GM23338 (cell line): ENCODE results near the gene DMAC2L. TPM values are rescaled to one million over a fixed set of nuclear protein-coding genes. Genes with fewer than 3 reads are reported as not detected.

Source experiments
- ATAC-seq: fragments of 200-7000 bp; cut with Tn5 transposase; 3 replicates; pipeline ENCODE4 v1.9.1; 2020
- DNase-seq: peaks from one replicate; pipeline ENCODE4 v3.0.0-alpha.2; 2015; ENCODE audit warnings: low spot score
- H2AFZ ChIP-seq: fragments of 200-600 bp; sonication (generic); 2 replicates; pipeline ENCODE4 v1.8.0; 2016; ENCODE audit warnings: antibody characterized with exemption, mild to moderate bottlenecking, moderate library complexity
- H3F3A ChIP-seq: fragments of 200-600 bp; sonication (generic); replicated peaks from 2 replicates; pipeline ENCODE4 v1.8.0; 2017; ENCODE audit warnings: antibody characterized with exemption, mixed run types, low read depth
- H3K27ac ChIP-seq: fragments of 200-600 bp; sonication (generic); 2 replicates; pipeline ENCODE4 v1.6.1; 2016; ENCODE audit warnings: low read depth
- H3K27me3 ChIP-seq: fragments of 200-600 bp; sonication (generic); 2 replicates; pipeline ENCODE4 v1.8.0; 2016; ENCODE audit warnings: mild to moderate bottlenecking, mixed run types, moderate library complexity; ENCODE audit not compliant: insufficient read depth
- H3K36me3 ChIP-seq: fragments of 200-600 bp; sonication (generic); 2 replicates; pipeline ENCODE4 v1.8.0; 2016; ENCODE audit warnings: mild to moderate bottlenecking; ENCODE audit not compliant: insufficient read depth
- H3K4me1 ChIP-seq: fragments of 200-600 bp; sonication (generic); 2 replicates; pipeline ENCODE4 v1.8.0; 2016; ENCODE audit warnings: mild to moderate bottlenecking, moderate library complexity; ENCODE audit not compliant: insufficient read depth
- H3K4me2 ChIP-seq: fragments of 200-600 bp; sonication (generic); 2 replicates; pipeline ENCODE4 v1.7.1; 2017; ENCODE audit warnings: mixed run types
- H3K4me3 ChIP-seq: fragments of 200-600 bp; sonication (generic); 2 replicates; pipeline ENCODE4 v1.6.1; 2016; ENCODE audit warnings: mixed run types
- H3K79me2 ChIP-seq: fragments of 200-600 bp; sonication (generic); replicated peaks from 2 replicates; pipeline ENCODE4 v1.8.0; 2017; ENCODE audit warnings: mild to moderate bottlenecking; ENCODE audit not compliant: insufficient read depth
- H3K9me2 ChIP-seq: fragments of 200-600 bp; sonication (generic); 2 replicates; pipeline ENCODE4 v1.8.0; 2017; ENCODE audit not compliant: insufficient read depth
- H4K20me1 ChIP-seq: fragments of 200-600 bp; sonication (generic); replicated peaks from 2 replicates; pipeline ENCODE4 v1.8.0; 2017; ENCODE audit warnings: mild to moderate bottlenecking; ENCODE audit not compliant: insufficient read depth
- H3K27ac Mint-ChIP-seq: 2 replicates; pipeline ENCODE4 v1.8.0; 2020; ENCODE audit warnings: inconsistent platforms, mild to moderate bottlenecking, moderate library complexity, mixed read lengths
- H3K27me3 Mint-ChIP-seq: 3 replicates; pipeline ENCODE4 v1.8.0; 2022; ENCODE audit warnings: low read depth, mild to moderate bottlenecking, moderate library complexity, mixed read lengths, inconsistent platforms; ENCODE audit not compliant: insufficient read depth, poor library complexity
- H3K36me3 Mint-ChIP-seq: 3 replicates; pipeline ENCODE4 v1.8.0; 2021; ENCODE audit warnings: low read depth, mild to moderate bottlenecking, inconsistent platforms, moderate library complexity, mixed read lengths
- H3K4me1 Mint-ChIP-seq: 3 replicates; pipeline ENCODE4 v1.8.0; 2020; ENCODE audit warnings: mild to moderate bottlenecking, inconsistent platforms, mixed read lengths
- H3K4me3 Mint-ChIP-seq: 3 replicates; pipeline ENCODE4 v1.8.0; 2021; ENCODE audit warnings: moderate library complexity, mild to moderate bottlenecking, inconsistent platforms, mixed read lengths
- H3K9me3 Mint-ChIP-seq: 3 replicates; pipeline ENCODE4 v1.8.0; 2020; ENCODE audit warnings: moderate library complexity, mild to moderate bottlenecking, inconsistent platforms, mixed read lengths
- EZH2 ChIP-seq: fragments of 200-600 bp; sonication (generic); IDR thresholded peaks from one replicate; pipeline ENCODE4 v1.8.0; 2017; ENCODE audit warnings: antibody characterized with exemption, mild to moderate bottlenecking, low read depth; ENCODE audit not compliant: unreplicated experiment
- POLR2AphosphoS5 ChIP-seq: IDR thresholded peaks from 2 replicates; pipeline ENCODE4 v1.6.1; 2016; ENCODE audit warnings: antibody characterized with exemption, low read depth
- STAT1 ChIP-seq: IDR thresholded peaks from one replicate; pipeline ENCODE4 v1.6.1; 2016; ENCODE audit warnings: antibody characterized with exemption; ENCODE audit not compliant: unreplicated experiment
- ZNF114 ChIP-seq: fragments of 250-450 bp; sonication (Bioruptor Pico); IDR thresholded peaks from 2 replicates; pipeline ENCODE4 v1.5.0; 2020; ENCODE audit warnings: mild to moderate bottlenecking, moderate library complexity
- ZNF331 ChIP-seq: fragments of 250-450 bp; sonication (Bioruptor Pico); IDR thresholded peaks from 2 replicates; pipeline ENCODE4 v1.5.0; 2020; ENCODE audit warnings: low read depth, mild to moderate bottlenecking, moderate library complexity
- polyA plus RNA-seq: library from polyadenylated mRNA; unstranded; fragments of >200 nt; fragmentation: Nextera tagmentation; extraction: Ambion mirVana; gene quantifications from 2 replicates; pipeline ENCODE4 v1.2.1, GENCODE V29; 2016
- total RNA-seq: library from RNA; depleted of rRNA; stranded (reverse); fragments of >200 nt; shearing (Covaris generic); gene quantifications from 2 replicates; pipeline ENCODE4 v1.2.3, GENCODE V29; 2014
- TF ChIP-seq, protein P1 (sequence below): fragments of 250-450 bp; sonication (Bioruptor Pico); IDR thresholded peaks from 2 replicates; pipeline ENCODE4 v1.5.0; 2020; ENCODE audit warnings: mild to moderate bottlenecking, moderate library complexity
- TF ChIP-seq, protein P2 (sequence below): IDR thresholded peaks from one replicate; pipeline ENCODE4 v1.6.1; 2018; ENCODE audit warnings: antibody characterized with exemption; ENCODE audit not compliant: unreplicated experiment
- TF ChIP-seq, protein P3 (sequence below), 2 experiments: fragments of 200-600 bp in 1 of 2; sonication (generic) in 1 of 2; conservative IDR thresholded peaks; 2 replicates each; pipeline versions ENCODE4 v1.5.1 to v1.6.1; 2016 to 2017; ENCODE audit warnings: antibody characterized with exemption in 2 of 2, low read depth in 2 of 2, mild to moderate bottlenecking in 2 of 2, moderate library complexity in 1 of 2

DMAC2L gene
- total and polyA plus RNA-seq, 2 experiments from 2014 or later, result 22.5 to 33.8 TPM

DNA sequence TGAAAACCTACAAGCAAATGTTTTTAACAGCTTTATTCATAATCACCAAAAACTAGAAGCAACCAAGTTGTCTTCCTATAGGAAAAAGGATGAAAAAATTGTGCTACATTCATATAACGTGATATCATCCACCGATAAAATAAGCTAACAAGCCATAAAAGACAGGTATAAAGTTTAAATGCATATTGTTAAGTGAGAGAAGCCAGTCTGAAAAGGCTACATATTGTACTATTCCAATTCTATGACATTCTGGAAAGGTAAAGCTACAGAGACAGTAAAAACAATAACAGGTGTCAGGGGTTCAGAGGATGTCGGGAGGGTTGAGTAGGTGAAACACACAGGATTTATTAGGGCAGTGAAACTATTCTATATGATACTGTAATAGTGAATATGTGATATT, 61.8 kb downstream of the DMAC2L start (continued):
- TF ChIP-seq, protein P1, sequence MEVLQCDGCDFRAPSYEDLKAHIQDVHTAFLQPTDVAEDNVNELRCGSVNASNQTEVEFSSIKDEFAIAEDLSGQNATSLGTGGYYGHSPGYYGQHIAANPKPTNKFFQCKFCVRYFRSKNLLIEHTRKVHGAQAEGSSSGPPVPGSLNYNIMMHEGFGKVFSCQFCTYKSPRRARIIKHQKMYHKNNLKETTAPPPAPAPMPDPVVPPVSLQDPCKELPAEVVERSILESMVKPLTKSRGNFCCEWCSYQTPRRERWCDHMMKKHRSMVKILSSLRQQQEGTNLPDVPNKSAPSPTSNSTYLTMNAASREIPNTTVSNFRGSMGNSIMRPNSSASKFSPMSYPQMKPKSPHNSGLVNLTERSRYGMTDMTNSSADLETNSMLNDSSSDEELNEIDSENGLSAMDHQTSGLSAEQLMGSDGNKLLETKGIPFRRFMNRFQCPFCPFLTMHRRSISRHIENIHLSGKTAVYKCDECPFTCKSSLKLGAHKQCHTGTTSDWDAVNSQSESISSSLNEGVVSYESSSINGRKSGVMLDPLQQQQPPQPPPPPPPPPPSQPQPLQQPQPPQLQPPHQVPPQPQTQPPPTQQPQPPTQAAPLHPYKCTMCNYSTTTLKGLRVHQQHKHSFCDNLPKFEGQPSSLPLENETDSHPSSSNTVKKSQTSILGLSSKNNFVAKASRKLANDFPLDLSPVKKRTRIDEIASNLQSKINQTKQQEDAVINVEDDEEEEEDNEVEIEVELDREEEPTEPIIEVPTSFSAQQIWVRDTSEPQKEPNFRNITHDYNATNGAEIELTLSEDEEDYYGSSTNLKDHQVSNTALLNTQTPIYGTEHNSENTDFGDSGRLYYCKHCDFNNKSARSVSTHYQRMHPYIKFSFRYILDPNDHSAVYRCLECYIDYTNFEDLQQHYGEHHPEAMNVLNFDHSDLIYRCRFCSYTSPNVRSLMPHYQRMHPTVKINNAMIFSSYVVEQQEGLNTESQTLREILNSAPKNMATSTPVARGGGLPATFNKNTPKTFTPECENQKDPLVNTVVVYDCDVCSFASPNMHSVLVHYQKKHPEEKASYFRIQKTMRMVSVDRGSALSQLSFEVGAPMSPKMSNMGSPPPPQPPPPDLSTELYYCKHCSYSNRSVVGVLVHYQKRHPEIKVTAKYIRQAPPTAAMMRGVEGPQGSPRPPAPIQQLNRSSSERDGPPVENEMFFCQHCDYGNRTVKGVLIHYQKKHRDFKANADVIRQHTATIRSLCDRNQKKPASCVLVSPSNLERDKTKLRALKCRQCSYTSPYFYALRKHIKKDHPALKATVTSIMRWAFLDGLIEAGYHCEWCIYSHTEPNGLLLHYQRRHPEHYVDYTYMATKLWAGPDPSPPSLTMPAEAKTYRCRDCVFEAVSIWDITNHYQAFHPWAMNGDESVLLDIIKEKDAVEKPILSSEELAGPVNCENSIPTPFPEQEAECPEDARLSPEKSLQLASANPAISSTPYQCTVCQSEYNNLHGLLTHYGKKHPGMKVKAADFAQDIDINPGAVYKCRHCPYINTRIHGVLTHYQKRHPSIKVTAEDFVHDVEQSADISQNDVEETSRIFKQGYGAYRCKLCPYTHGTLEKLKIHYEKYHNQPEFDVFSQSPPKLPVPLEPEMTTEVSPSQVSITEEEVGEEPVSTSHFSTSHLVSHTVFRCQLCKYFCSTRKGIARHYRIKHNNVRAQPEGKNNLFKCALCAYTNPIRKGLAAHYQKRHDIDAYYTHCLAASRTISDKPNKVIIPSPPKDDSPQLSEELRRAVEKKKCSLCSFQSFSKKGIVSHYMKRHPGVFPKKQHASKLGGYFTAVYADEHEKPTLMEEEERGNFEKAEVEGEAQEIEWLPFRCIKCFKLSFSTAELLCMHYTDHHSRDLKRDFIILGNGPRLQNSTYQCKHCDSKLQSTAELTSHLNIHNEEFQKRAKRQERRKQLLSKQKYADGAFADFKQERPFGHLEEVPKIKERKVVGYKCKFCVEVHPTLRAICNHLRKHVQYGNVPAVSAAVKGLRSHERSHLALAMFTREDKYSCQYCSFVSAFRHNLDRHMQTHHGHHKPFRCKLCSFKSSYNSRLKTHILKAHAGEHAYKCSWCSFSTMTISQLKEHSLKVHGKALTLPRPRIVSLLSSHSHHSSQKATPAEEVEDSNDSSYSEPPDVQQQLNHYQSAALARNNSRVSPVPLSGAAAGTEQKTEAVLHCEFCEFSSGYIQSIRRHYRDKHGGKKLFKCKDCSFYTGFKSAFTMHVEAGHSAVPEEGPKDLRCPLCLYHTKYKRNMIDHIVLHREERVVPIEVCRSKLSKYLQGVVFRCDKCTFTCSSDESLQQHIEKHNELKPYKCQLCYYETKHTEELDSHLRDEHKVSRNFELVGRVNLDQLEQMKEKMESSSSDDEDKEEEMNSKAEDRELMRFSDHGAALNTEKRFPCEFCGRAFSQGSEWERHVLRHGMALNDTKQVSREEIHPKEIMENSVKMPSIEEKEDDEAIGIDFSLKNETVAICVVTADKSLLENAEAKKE (CRISPR knock-in tag), result no peak
- TF ChIP-seq POLR2AphosphoS5, result no peak

DNA sequence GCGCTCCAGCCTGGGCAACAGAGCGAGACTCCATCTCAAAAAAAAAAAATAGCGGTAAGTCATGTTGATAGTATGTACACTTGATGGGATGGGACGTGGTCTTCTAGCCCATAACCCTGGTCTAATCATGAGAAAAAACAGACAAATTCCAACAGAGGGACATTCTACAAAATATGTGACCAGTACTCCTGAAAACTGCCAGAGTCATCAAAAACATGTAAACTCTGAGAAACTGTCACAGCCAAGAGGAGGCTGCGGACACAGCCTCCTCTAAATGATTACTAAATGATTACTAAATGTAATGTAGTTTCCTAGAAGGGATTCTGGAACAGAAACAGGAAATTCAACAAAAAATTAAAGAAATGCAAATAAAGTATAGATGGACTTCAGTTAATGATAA, 63.6 kb downstream of the DMAC2L start:
- Histone ChIP-seq H3K36me3 (no peaks in the 10 kb centered on the region), H3K27me3 (no peaks in the 10 kb centered on the region), H4K20me1 (no peaks in the 10 kb centered on the region), H3K4me2 (no peak overlapping the region), H2AFZ (no peak overlapping the region), H3K27ac (no peak overlapping the region), H3K4me1 (no peaks in the 10 kb centered on the region), H3K79me2 (no peaks in the 10 kb centered on the region), H3K9me2 (no peaks in the 10 kb centered on the region), H3K4me3 (no peak overlapping the region), H3F3A (no peaks in the 10 kb centered on the region)
- peaks cover 3% of the 10 kb centered on the region for H3K27me3 Mint-ChIP-seq
- H3K36me3 Mint-ChIP-seq, result no peaks in the 10 kb centered on the region
- H3K27ac Mint-ChIP-seq, result no peak overlapping the region
- no peak for ATAC-seq
- H3K4me1 Mint-ChIP-seq, result no peaks in the 10 kb centered on the region
- H3K9me3 Mint-ChIP-seq, result no peaks in the 10 kb centered on the region
- no peak for DNase-seq
- H3K4me3 Mint-ChIP-seq, result no peak overlapping the region
- TF ChIP-seq, protein P2, sequence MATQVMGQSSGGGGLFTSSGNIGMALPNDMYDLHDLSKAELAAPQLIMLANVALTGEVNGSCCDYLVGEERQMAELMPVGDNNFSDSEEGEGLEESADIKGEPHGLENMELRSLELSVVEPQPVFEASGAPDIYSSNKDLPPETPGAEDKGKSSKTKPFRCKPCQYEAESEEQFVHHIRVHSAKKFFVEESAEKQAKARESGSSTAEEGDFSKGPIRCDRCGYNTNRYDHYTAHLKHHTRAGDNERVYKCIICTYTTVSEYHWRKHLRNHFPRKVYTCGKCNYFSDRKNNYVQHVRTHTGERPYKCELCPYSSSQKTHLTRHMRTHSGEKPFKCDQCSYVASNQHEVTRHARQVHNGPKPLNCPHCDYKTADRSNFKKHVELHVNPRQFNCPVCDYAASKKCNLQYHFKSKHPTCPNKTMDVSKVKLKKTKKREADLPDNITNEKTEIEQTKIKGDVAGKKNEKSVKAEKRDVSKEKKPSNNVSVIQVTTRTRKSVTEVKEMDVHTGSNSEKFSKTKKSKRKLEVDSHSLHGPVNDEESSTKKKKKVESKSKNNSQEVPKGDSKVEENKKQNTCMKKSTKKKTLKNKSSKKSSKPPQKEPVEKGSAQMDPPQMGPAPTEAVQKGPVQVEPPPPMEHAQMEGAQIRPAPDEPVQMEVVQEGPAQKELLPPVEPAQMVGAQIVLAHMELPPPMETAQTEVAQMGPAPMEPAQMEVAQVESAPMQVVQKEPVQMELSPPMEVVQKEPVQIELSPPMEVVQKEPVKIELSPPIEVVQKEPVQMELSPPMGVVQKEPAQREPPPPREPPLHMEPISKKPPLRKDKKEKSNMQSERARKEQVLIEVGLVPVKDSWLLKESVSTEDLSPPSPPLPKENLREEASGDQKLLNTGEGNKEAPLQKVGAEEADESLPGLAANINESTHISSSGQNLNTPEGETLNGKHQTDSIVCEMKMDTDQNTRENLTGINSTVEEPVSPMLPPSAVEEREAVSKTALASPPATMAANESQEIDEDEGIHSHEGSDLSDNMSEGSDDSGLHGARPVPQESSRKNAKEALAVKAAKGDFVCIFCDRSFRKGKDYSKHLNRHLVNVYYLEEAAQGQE, result no peak
- no peak for TF ChIP-seq ZNF114 (CRISPR knock-in tag)
- TF ChIP-seq STAT1, result no peak
- TF ChIP-seq, protein P3, sequence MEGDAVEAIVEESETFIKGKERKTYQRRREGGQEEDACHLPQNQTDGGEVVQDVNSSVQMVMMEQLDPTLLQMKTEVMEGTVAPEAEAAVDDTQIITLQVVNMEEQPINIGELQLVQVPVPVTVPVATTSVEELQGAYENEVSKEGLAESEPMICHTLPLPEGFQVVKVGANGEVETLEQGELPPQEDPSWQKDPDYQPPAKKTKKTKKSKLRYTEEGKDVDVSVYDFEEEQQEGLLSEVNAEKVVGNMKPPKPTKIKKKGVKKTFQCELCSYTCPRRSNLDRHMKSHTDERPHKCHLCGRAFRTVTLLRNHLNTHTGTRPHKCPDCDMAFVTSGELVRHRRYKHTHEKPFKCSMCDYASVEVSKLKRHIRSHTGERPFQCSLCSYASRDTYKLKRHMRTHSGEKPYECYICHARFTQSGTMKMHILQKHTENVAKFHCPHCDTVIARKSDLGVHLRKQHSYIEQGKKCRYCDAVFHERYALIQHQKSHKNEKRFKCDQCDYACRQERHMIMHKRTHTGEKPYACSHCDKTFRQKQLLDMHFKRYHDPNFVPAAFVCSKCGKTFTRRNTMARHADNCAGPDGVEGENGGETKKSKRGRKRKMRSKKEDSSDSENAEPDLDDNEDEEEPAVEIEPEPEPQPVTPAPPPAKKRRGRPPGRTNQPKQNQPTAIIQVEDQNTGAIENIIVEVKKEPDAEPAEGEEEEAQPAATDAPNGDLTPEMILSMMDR (conservative IDR thresholded peaks at IDR 0.05; ENCODE audit: low read depth in 2 of 2), result no peak
- TF ChIP-seq EZH2, result no peak
- no peak for TF ChIP-seq ZNF331 (CRISPR knock-in tag)
